NCI-H128 (cell line): ENCODE data around the gene RBBP8.

Experiments used
- DNase-seq: peaks from one replicate; lab custom pipeline; 2025; ENCODE audit not compliant: unreplicated experiment; lab: John Stamatoyannopoulos, UW

The RBBP8 gene

GRCh38 chr18:22988208-22988607 is 55.1 kb downstream of the RBBP8 start:
- DNase-seq: no peak

GRCh38 chr18:22998344-22998743 is 65.2 kb downstream of the RBBP8 start:
- DNase-seq: no peak

DNA sequence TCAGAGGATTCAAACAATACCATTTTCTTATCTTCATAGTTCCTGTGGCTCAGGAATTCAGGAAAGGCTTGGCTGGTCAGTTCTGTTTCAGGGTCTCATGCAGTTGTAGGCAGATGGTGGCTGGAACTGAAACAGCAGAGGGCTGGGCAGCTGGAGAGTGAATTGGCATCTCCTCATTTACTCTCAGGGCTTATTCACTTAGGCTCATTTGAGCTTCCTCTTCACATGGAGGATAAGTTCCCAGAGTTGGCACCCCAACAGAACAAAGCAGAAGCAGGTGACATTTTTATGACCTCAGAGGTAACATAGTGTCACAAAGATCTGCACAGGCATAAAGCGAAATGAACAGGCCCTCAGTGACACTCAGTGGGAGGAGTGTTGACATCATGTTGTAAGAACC is 66.1 kb downstream of the RBBP8 start:
- DNase-seq: no peak

DNA sequence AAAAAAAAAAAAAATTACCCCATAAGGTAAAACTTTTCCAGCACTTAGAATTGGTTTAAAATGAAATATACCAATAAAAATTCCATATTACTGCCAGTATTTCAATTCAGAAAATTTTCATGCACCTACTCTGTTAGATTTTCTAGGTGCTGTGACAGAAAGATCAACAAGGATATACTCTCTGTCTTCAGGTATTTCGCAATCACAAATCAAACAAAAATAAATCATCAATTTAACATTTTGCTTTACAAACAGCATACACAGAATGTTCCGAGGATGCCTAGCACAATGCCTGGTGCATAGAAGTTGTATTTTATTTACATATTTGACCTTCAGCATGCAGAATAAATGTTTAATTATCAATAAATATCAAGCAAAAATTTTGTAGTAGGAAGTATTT is 66.5 kb downstream of the RBBP8 start:
- DNase-seq: no peak

- DNase-seq: no peak
These were observed 70.2 kb downstream of the RBBP8 start for GRCh38 chr18:23003289-23003688.

DNA sequence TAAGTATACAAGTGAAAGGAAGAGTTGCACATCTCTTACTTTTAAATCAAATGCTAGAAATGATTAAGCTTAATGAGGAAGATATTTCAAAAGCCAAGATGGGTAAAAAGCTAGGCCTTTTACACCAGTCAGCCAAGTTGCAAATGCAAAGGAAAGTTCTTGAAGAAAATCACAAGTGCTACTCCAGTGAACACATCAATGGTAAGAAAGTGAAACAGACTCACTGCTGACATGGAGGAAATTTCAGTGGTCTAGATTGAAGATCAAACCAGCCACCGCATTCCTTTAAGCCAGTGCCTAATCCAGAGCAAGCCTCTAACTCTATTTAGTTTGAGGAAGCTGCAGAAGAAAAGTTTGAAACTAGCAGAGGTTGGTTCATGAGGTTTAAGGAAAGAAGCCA is 79.1 kb downstream of the RBBP8 start:
- DNase-seq: no peak

DNA sequence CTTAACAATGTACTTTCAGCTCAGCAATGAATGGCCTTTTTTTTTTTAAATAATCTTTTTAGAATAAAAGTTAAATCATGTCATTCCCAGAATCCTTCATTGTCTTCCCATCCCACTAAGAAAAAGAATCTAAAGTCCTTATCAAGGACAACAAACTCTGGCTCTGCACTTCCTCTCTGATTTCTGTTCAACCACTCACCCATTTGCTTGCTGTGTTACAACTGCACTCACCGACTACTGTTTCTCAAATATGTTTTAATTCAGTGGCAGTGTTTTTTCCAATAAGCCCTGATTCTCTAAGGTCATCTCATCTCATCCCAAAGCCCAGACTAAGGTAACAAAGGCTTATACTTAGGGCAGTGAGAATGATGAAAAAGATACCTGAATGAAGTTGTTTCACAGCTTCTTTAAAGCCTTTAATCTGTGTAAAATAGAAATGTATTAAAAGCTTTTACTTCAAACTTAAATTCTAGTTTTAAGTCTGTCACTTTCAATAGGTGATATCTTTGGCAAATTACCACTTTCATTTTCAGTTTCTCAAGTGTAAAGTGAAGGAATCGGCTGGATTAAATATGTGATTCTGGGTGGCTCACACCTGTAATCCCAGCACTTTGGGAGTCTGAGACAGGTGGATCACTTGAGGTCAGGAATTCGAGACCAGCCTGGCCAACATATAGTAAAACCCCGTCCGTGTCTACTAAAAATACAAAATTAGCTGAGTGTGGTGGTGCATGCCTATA is 87.6 kb downstream of the RBBP8 start:
- no peak for DNase-seq

DNA sequence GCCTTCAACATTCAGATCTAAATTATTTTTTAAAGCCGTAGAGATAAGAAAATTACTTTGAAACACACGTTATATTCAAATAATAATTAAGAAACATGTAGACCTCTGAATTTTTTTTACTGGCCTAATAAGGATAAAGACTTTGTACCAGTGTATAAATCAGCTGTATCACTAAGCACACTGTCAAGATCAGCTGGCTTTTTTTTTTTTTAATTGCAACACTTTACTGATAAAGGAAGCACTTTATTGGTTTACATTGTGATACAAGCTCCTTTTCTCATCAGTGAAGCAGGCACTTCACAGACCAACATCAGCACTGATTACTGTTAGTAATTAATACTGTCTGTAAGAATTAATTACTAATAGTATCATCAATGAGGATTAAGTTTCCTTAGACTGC is 88.5 kb downstream of the RBBP8 start:
- no peak for DNase-seq

DNA sequence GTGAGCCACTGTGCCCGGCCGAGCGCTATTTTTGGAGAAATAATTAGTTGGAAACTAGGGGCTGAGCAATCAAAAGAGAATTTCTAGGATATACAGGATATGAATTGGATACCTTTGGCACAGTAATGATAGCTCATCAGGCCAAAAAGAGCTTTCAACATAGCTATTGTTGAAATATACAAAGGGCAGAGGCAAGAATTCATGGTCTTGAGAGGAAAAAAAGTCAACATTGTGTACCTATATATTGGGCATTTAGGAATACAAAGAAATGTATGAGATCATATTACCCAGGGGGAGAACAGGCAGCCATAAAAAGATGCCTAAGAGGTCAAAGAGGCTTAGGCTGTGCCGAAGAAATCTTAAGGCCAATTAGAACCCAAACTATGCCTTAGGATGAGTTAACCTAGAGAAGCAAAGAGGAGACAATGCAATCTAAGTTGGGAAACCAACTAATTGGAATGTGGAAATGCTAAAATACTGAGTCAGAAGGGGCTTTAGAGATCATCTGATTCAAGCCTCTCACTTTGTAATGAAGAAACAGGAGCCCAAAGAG is 99.0 kb downstream of the RBBP8 start:
- DNase-seq: no peak

- DNase-seq: no peak
These were observed 99.9 kb downstream of the RBBP8 start for GRCh38 chr18:23033056-23033455.

DNA sequence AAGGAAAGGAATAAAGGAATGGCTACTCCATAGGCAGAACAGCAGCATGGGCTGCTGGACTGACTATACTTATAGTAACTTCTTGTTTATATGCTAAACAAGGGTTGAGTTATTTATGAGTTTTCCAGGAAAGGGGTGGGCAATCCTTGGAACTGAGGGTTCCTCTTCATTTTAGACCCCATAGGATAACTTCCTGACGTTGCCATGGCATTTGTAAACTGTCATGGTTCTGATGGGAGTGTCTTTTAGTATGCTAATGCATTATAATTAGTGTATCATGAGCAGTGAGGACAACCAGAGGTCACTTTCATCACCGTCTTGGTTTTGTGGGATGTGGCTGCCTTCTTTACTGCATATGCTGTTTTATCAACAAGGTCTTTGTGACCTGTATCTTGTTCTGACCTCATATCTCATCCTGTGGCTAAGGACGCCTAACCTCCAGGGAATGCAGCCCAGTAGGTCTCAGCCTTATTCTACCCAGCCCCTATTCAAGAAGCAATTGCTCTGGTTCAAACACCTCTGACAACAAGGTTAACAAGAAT is 103.6 kb downstream of the RBBP8 start:
- DNase-seq: no peak

DNA sequence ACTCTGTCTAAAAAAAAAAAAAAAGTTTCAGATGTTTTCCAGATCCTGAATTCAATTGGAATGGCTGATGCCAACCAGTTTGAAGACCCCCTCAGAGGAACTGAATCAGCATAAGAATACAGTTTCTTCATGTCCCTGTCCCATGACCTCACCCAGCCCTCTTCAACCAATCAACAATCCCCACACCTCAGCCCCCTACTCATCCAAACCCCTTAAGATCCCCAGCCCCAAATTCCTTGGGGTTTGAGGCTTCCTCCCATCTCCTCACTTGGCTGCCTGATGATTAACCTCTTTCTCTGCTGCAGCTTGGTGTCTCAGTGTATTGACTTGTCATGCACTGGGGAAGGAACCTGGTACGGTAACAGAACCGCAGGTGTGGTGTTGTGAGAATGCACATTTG is 104.5 kb downstream of the RBBP8 start:
- DNase-seq: no peak

DNA sequence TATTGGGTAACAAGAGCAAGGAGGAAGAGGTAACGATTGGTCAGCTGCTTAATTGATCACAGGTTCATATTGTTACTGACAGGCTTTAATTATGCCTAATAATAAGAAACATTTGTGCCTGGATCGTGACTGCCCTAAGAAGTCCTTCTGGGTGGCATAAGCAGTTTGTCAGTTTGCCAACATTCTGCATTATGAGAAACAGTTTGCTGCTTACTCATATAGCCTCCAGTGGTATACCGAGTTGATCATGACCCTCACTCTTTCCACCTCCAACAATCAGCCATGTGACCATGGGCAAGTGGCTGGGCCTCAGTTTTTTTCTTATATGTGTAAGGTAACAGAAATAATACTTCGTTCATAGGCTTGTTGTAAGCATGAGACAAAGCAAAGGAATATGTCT is 105.6 kb downstream of the RBBP8 start:
- no peak for DNase-seq

DNA sequence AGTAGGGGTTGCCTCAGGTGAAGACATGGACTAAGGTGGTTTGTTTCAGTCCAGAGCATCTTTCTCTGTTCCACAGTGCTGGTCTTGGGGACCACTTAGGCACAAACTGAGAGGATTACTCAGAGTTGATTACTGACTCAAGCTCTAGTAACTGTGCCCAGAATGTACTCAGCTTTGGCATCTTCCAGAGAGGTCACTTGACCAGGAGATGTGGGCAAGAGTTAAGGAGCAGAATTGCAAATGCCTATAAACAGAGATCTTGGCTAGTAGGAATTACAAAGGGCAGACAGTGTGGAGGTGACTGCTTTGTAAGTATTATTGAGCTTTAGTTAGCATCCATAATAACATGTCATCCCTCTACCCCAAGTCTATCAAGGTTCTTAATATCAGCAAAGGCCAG is 109.0 kb downstream of the RBBP8 start:
- no peak for DNase-seq

GRCh38 chr18:23043803-23044376 is 110.8 kb downstream of the RBBP8 start:
- no peak for DNase-seq

GRCh38 chr18:23049698-23050373 is 116.7 kb downstream of the RBBP8 start:
- DNase-seq: no peak

GRCh38 chr18:23053776-23054457 is 120.8 kb downstream of the RBBP8 start:
- no peak for DNase-seq

- no peak for DNase-seq
These were observed 121.4 kb downstream of the RBBP8 start for GRCh38 chr18:23054553-23054952.

GRCh38 chr18:23056315-23056714 is 123.2 kb downstream of the RBBP8 start:
- no peak for DNase-seq

GRCh38 chr18:23057096-23057495 is 124.0 kb downstream of the RBBP8 start:
- DNase-seq: no peak

GRCh38 chr18:23058746-23059415 is 125.8 kb downstream of the RBBP8 start:
- no peak for DNase-seq
